K562 (cell line): Measurements from ENCODE around the gene TENM4. TPM values are rescaled to one million over a fixed set of nuclear protein-coding genes. Genes with fewer than 3 reads are reported as not detected.

ENCODE experiments used
- ATAC-seq: fragments of 200-7000 bp; cut with Tn5 transposase; 3 replicates; pipeline ENCODE4 v1.9.1; 2020; ENCODE audit warnings: moderate library complexity
- BruUV-seq: library from RNA; stranded (reverse); fragments of 400-500 nt; replicated peaks from 2 replicates; lab custom pipeline; 2021; lab: Mats Ljungman, UMichigan
- CTCF ChIA-PET: fragments of 300-600 bp; formaldehyde crosslinking; extraction: SDS; loops from one replicate; lab custom pipeline; 2021; ENCODE audit warnings: low intra/inter-chr PET ratio; lab: Yijun Ruan, JAX
- POLR2A ChIA-PET: fragments of 300-600, 350-650 bp; sonication (Branson Sonifier 250); formaldehyde crosslinking; extraction: SDS; loops from one replicate; lab custom pipeline; 2021; ENCODE audit warnings: antibody characterized with exemption, inconsistent platforms; lab: Yijun Ruan, JAX
- DNase-seq, 4 experiments: peaks; one replicate each; pipeline versions ENCODE4 v3.0.0 to v3.0.0-alpha.2; 2011 to 2018; ENCODE audit warnings: low spot score in 3 of 4, mixed read lengths in 3 of 4; ENCODE audit errors: extremely low read depth in 1 of 4
- FAIRE-seq: peaks from 2 replicates; lab custom pipeline; 2011; peaks lifted over from hg19 to GRCh38; lab: Jason Lieb, UNC
- H2AFZ ChIP-seq: 2 replicates; pipeline ENCODE4 v1.6.0; 2011; ENCODE audit warnings: low read depth, low read length, control low read depth, inconsistent platforms
- H3K27ac ChIP-seq: fragments of 200-600 bp; 3 replicates; pipeline ENCODE4 v1.8.0; 2011; ENCODE audit warnings: low read depth, mild to moderate bottlenecking, control low read depth, inconsistent platforms, low read length, moderate library complexity, mixed read lengths; ENCODE audit errors: extremely low read depth
- H3K27me3 ChIP-seq, 2 experiments: fragments of 300-600 bp in 1 of 2; 2 replicates in 1 of 2; 3 replicates in 1 of 2; pipeline versions ENCODE4 v1.6.0 to v1.8.0; 2011; ENCODE audit warnings: inconsistent platforms in 2 of 2, low read length in 2 of 2, mild to moderate bottlenecking in 1 of 2, mixed read lengths in 1 of 2, moderate library complexity in 1 of 2; ENCODE audit not compliant: control insufficient read depth in 2 of 2, insufficient read depth in 2 of 2
- H3K36me3 ChIP-seq: fragments of 300-600 bp; 3 replicates; pipeline ENCODE4 v1.8.0; 2011; ENCODE audit warnings: mild to moderate bottlenecking, low read length, inconsistent platforms; ENCODE audit not compliant: control insufficient read depth, insufficient read depth
- H3K4me1 ChIP-seq, 2 experiments: fragments of 200-600 bp in 1 of 2; replicated peaks in 1 of 2; 2 replicates in 1 of 2; 3 replicates in 1 of 2; pipeline versions ENCODE4 v1.5.1 to v1.8.0; 2011; ENCODE audit warnings: inconsistent platforms in 2 of 2, low read length in 2 of 2, mild to moderate bottlenecking in 1 of 2, mixed read lengths in 1 of 2, moderate library complexity in 1 of 2; ENCODE audit not compliant: control insufficient read depth in 2 of 2, insufficient read depth in 2 of 2
- H3K4me2 ChIP-seq: 2 replicates; pipeline ENCODE4 v1.6.1; 2011; ENCODE audit warnings: low read length, control low read depth, inconsistent platforms, mixed read lengths; ENCODE audit not compliant: insufficient read depth
- H3K4me3 ChIP-seq: fragments of 200-600 bp; sonication (generic), shearing (Covaris generic); 2 replicates; pipeline ENCODE4 v1.5.1; 2016; ENCODE audit warnings: control low read depth, inconsistent platforms
- H3K79me2 ChIP-seq: fragments of 200-600 bp; 3 replicates; pipeline ENCODE4 v1.8.0; 2011; ENCODE audit warnings: low read length, inconsistent platforms; ENCODE audit not compliant: control insufficient read depth, insufficient read depth
- H3K9ac ChIP-seq, 2 experiments: 2 replicates each; pipeline versions ENCODE4 v1.6.0 to v1.6.1; 2011; ENCODE audit warnings: low read depth in 2 of 2, low read length in 2 of 2, control low read depth in 1 of 2, inconsistent platforms in 1 of 2, mild to moderate bottlenecking in 1 of 2, mixed read lengths in 1 of 2; ENCODE audit not compliant: insufficient read depth in 1 of 2
- H3K9me1 ChIP-seq: one replicate; pipeline ENCODE4 v1.6.0; 2011; ENCODE audit warnings: inconsistent platforms, mild to moderate bottlenecking, low read length, moderate library complexity; ENCODE audit not compliant: control insufficient read depth, insufficient read depth
- H3K9me3 ChIP-seq: replicated peaks from 2 replicates; pipeline ENCODE4 v1.5.1; 2011; ENCODE audit warnings: low read depth, low read length, inconsistent platforms; ENCODE audit not compliant: control insufficient read depth, insufficient read depth
- H4K20me1 ChIP-seq: replicated peaks from 2 replicates; pipeline ENCODE4 v1.6.1; 2011; ENCODE audit warnings: low read length, inconsistent platforms, mixed read lengths; ENCODE audit not compliant: control insufficient read depth, insufficient read depth
- SPI1 ChIP-seq: IDR thresholded peaks from 2 replicates; pipeline ENCODE4 v1.6.1; 2011; ENCODE audit warnings: low read depth, low read length, control low read depth, borderline replicate concordance
- ZEB2 ChIP-seq: fragments of 450-650 bp; IDR thresholded peaks from 2 replicates; pipeline ENCODE4 v1.6.1; 2016
- WGBS: fragments of 100-300 bp; shearing (Covaris generic); methylation state at CpG from one replicate; pipeline ENCODE4 v1.1.6; 2016; ENCODE audit warnings: low coverage, mixed read lengths; ENCODE audit not compliant: insufficient coverage; ENCODE audit errors: missing lambda C conversion rate; 5-methylcytosine and 5-hydroxymethylcytosine counted together
- in situ Hi-C: fragments of 300-500 bp; cut with MboI; formaldehyde crosslinking; loops from 4 replicates; pipeline ENCODE4 v1.15.0; 2018; ENCODE audit warnings: inconsistent platforms, mixed read lengths
- intact Hi-C: fragments of 100-400 bp; cut with micrococcal nuclease; formaldehyde crosslinking; loops from 2 replicates; pipeline ENCODE4 v1.14.2; 2022
- polyA plus RNA-seq, 8 experiments: library from polyadenylated mRNA; depleted of rRNA in 4 of 8; stranded (reverse) in 5 of 8; unstranded in 3 of 8; fragments of >200 nt; fragmentation: Nextera tagmentation in 2 of 8; fragmentation: Illumina TruSeq in 1 of 8; extraction: Ambion mirVana in 2 of 8; extraction: Trizol in 1 of 8; gene quantifications; 2 replicates each; pipeline versions ENCODE4 v1.2.1 to v1.2.3, GENCODE V29; 2011 to 2014; ENCODE audit warnings: inconsistent platforms in 1 of 8, missing spikeins in 1 of 8
- total RNA-seq, 7 experiments: library from RNA; depleted of rRNA in 6 of 7; stranded (reverse); fragments of >200 nt in 6 of 7; fragmentation: Illumina TruSeq in 2 of 7; extraction: Trizol in 2 of 7; gene quantifications; 2 replicates each; pipeline versions ENCODE4 v1.2.1 to v1.2.3, GENCODE V29; 2011 to 2021; ENCODE audit warnings: low replicate concordance in 1 of 7
- TF ChIP-seq, protein P1 (sequence below): fragments of 250-450 bp; sonication (Bioruptor Pico); IDR thresholded peaks from 2 replicates; pipeline ENCODE4 v1.5.0; 2021; ENCODE audit warnings: mild to moderate bottlenecking, moderate library complexity
- TF ChIP-seq, protein P2 (sequence below): sonication (generic); formaldehyde crosslinking; IDR thresholded peaks from 2 replicates; pipeline ENCODE4 v1.8.0; 2022; ENCODE audit warnings: mild to moderate bottlenecking, missing genetic modification reagents

TENM4 gene
- total and polyA plus RNA-seq, 9 of the 15 experiments (the other 6 are each of a cell fraction or from before 2014, with no cell fraction given) = 0.16 TPM; not detected in 8

DNA sequence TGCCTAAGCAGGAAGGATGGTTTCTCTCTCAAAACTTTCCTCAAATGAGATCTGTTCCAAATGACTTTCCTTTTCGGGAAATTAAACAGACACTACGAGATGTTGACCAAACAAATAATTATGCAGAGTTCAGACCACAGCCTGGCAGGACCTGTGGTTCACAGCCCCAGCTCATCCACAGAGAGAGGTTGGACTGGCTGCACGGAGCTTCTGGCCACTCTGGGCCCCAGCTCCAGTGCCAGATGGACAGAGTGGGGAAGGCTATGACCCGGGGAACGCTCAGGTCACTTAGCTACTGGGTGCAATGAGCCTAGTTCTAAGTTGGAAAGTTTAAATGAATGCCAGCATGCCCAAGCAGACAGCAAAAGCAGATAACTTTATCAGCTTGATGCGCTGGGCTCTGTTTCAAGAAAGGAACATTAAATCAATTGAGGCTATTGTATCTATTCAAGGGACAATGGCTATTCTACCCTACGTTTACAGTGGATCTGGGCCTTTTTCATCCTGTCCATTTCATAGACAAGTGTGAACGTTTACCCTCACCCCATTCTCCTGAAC lies 710.5 kb downstream of the TENM4 start (continued):
- TF ChIP-seq, protein P1, sequence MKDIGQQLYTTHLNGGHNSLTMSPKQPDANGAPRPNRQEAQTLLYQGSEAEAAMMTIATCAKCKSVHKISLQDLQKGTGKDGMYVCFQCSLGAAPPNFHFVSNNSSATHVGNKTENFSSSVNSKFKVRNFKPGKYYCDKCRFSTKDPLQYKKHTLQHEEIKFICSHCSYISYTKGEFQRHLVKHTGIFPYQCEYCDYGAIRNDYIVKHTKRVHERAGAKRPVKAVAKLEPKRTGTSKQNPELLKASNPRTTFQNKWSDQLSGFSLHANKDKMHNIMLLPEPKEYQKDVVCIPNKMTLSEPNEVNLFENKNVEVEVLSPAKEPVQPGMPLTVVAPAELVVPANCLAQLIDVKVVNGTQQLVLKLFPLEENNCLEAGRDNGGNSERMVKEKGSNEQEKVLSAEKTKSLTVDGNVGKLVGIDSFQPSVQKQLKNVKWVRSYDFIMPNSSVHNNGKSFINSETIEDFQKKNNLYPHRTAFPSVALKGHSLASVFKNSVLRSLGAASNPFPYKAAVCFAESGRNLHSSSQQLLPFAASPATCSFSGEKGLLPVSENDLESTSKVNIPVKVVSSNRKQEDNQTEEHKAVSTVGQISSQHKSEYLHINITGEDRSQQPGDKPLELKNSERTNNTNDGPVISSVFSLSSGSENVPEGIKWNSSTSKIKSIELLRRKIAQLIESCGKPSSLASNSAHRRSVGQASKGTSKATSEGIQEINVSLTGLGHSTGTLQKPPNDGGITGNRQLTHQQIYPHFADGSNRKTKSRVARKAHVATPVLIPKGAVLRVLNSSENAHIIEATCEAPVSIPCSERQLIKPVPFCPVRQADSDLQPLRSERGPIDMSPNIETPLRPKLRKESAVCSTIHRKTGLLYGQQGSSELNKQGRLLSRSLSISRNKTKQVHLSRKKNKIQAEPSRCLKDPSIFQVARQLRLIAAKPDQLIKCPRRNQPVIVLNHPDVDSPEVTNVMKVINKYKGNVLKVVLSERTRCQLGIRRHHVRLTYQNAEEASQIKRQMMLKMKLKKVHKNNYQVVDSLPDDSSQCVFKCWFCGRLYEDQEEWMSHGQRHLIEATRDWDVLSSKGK (CRISPR knock-in tag) = no peak
- TF ChIP-seq, protein P2, sequence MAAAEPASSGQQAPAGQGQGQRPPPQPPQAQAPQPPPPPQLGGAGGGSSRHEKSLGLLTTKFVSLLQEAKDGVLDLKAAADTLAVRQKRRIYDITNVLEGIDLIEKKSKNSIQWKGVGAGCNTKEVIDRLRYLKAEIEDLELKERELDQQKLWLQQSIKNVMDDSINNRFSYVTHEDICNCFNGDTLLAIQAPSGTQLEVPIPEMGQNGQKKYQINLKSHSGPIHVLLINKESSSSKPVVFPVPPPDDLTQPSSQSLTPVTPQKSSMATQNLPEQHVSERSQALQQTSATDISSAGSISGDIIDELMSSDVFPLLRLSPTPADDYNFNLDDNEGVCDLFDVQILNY (CRISPR knock-in tag) = no peak

DNA sequence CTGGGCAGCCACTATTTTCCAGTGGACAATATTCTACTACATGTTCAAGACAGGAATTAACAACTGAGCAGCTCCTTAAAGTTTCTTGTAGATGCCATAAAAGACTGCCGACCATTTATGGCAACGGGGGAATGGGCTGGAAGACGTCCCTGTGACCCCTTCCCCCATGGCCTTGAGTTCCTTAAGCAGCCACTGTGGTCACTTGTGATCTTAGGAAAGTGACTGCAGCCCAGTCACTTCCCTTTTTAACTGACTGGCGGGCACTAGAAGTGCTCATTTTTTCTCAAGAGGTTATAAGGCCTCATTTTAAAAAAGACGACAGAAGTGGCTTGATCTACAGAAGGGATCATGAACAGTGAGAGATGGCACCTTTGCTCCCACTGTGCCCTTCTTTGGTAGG lies 713.0 kb downstream of the TENM4 start:
- H3K9me3 ChIP-seq = no peaks in the 10 kb centered on the region
- peaks cover 0 to 19% of the 10 kb centered on the region in 2 experiments; a peak in 3 of 5 replicates for H3K27me3 ChIP-seq
- ChIA-PET CTCF (no interaction called here), POLR2A (no interaction called here)
- H3K4me3 ChIP-seq = no peak overlapping the region
- no TSS peak for BruUV-seq
- WGBS = 0% methylated on average over 5 of the region's 5 CpGs
- TF ChIP-seq SPI1 (peak; percentile 58; the same call in 1 of the 2 replicates), ZEB2 (no peak)
- H3K9ac ChIP-seq = no peak overlapping the region
- no peaks in the 10 kb centered on the region for H3K4me1 ChIP-seq
- H3K36me3 ChIP-seq = no peaks in the 10 kb centered on the region
- no peaks in the 10 kb centered on the region for H3K9me1 ChIP-seq
- no peaks in the 10 kb centered on the region; the same call in 1 of the 2 replicates for H4K20me1 ChIP-seq
- ATAC-seq (no peak), FAIRE-seq (no peak), DNase-seq (no peak)
- H3K4me2 ChIP-seq = no peak overlapping the region
- no peak overlapping the region for H3K27ac ChIP-seq
- in situ Hi-C loops = no loop called here
- intact Hi-C loops = no loop called here
- H3K79me2 ChIP-seq = no peaks in the 10 kb centered on the region
- no peak overlapping the region for H2AFZ ChIP-seq
